ENCODE results near the gene IFT43.

- no peak for TF ChIP-seq TAF1 (IDR thresholded peaks at IDR 0.05; ENCODE audit: borderline replicate concordance, insufficient read depth, low read length)
- TF ChIP-seq REST (IDR thresholded peaks at IDR 0.05; ENCODE audit: insufficient read depth in 1 of 2, low read depth in 2 of 2, low read length in 2 of 2) = no peak
- no peak for TF ChIP-seq SIN3A (IDR thresholded peaks at IDR 0.05; ENCODE audit: borderline replicate concordance, insufficient read depth, low read length)
Measured at GRCh38 chr14:76011930-76012329, 26.4 kb downstream of the IFT43 start.

Measured in PFSK-1 (cell line).